ACC112 (cell line): ENCODE measurements around the gene GPC6.

Source experiments
- H2AFZ ChIP-seq: fragments of 200-600 bp; sonication (generic); one replicate; pipeline ENCODE4 v1.6.0; 2017; ENCODE audit warnings: antibody characterized with exemption, low read length; ENCODE audit not compliant: unreplicated experiment
- H3K27ac ChIP-seq: fragments of 200-600 bp; sonication (generic); 2 replicates; pipeline ENCODE4 v1.5.1; 2014; ENCODE audit warnings: low read depth, mild to moderate bottlenecking, antibody characterized with exemption, low read length, moderate library complexity
- H3K27me3 ChIP-seq: fragments of 200-600 bp; sonication (generic); 2 replicates; pipeline ENCODE4 v1.6.1; 2014; ENCODE audit warnings: mild to moderate bottlenecking, antibody characterized with exemption, low read length, moderate library complexity, mixed read lengths; ENCODE audit not compliant: insufficient read depth
- H3K36me3 ChIP-seq: fragments of 200-600 bp; sonication (generic); 2 replicates; pipeline ENCODE4 v1.6.1; 2016; ENCODE audit warnings: mild to moderate bottlenecking, antibody characterized with exemption, low read length, moderate library complexity, mixed read lengths; ENCODE audit not compliant: insufficient read depth
- H3K4me1 ChIP-seq: fragments of 200-600 bp; sonication (generic); one replicate; pipeline ENCODE4 v1.6.1; 2016; ENCODE audit warnings: low read length, mixed read lengths; ENCODE audit not compliant: insufficient read depth, unreplicated experiment, control insufficient read depth
- H3K4me3 ChIP-seq: fragments of 200-600 bp; sonication (generic); 2 replicates; pipeline ENCODE4 v1.5.1; 2014; ENCODE audit warnings: mild to moderate bottlenecking, low read depth, low read length
- H3K79me2 ChIP-seq: fragments of 200-600 bp; sonication (generic); one replicate; pipeline ENCODE4 v1.6.0; 2016; ENCODE audit warnings: low read length; ENCODE audit not compliant: control insufficient read depth, unreplicated experiment, insufficient read depth

The GPC6 gene

GRCh38 chr13:94188201-94188854, 961.7 kb downstream of the GPC6 start:
- H2AFZ ChIP-seq = no peak overlapping the region
- H3K36me3 ChIP-seq = no peaks in the 10 kb centered on the region
- no peaks in the 10 kb centered on the region for H3K79me2 ChIP-seq
- no peak overlapping the region for H3K4me3 ChIP-seq
- no peaks in the 10 kb centered on the region for H3K4me1 ChIP-seq
- H3K27ac ChIP-seq = no peak overlapping the region
- H3K27me3 ChIP-seq = no peaks in the 10 kb centered on the region

- no peak overlapping the region for H2AFZ ChIP-seq
- H3K4me3 ChIP-seq = no peak overlapping the region
- no peaks in the 10 kb centered on the region for H3K27me3 ChIP-seq
- peaks cover 15% of the 10 kb centered on the region for H3K4me1 ChIP-seq
- no peak overlapping the region for H3K27ac ChIP-seq
- H3K36me3 ChIP-seq = no peaks in the 10 kb centered on the region
- no peaks in the 10 kb centered on the region for H3K79me2 ChIP-seq
Observed at GRCh38 chr13:94192431-94192975, 965.9 kb downstream of the GPC6 start.

GRCh38 chr13:94195715-94196114, 969.1 kb downstream of the GPC6 start:
- no peaks in the 10 kb centered on the region for H3K79me2 ChIP-seq
- H3K4me1 ChIP-seq = peaks cover 15% of the 10 kb centered on the region
- no peaks in the 10 kb centered on the region for H3K36me3 ChIP-seq
- peak overlapping the region; percentile 23; the same call in 1 of the 2 replicates for H3K4me3 ChIP-seq
- peak overlapping the region; percentile 50 for H3K27ac ChIP-seq
- H2AFZ ChIP-seq = peak overlapping the region; percentile 7
- no peaks in the 10 kb centered on the region for H3K27me3 ChIP-seq

GRCh38 chr13:94196413-94196812, 969.8 kb downstream of the GPC6 start:
- Histone ChIP-seq H2AFZ (no peak overlapping the region), H3K27ac (peak overlapping the region; percentile 29; the same call in 1 of the 2 replicates), H3K36me3 (no peaks in the 10 kb centered on the region), H3K4me3 (no peak overlapping the region), H3K27me3 (no peaks in the 10 kb centered on the region), H3K4me1 (peaks cover 15% of the 10 kb centered on the region), H3K79me2 (no peaks in the 10 kb centered on the region)

- Histone ChIP-seq H3K79me2 (no peaks in the 10 kb centered on the region), H3K27ac (no peak overlapping the region), H3K4me1 (peaks cover 15% of the 10 kb centered on the region), H3K4me3 (no peak overlapping the region), H3K36me3 (no peaks in the 10 kb centered on the region), H3K27me3 (no peaks in the 10 kb centered on the region), H2AFZ (no peak overlapping the region)
Observed at GRCh38 chr13:94198681-94199080, 972.1 kb downstream of the GPC6 start.

GRCh38 chr13:94199135-94199534, 972.5 kb downstream of the GPC6 start:
- H2AFZ ChIP-seq = no peak overlapping the region
- H3K4me1 ChIP-seq = peaks cover 15% of the 10 kb centered on the region
- H3K27ac ChIP-seq = no peak overlapping the region
- no peaks in the 10 kb centered on the region for H3K27me3 ChIP-seq
- no peaks in the 10 kb centered on the region for H3K79me2 ChIP-seq
- H3K4me3 ChIP-seq = no peak overlapping the region
- no peaks in the 10 kb centered on the region for H3K36me3 ChIP-seq

- Histone ChIP-seq H3K4me1 (peaks cover 6% of the 10 kb centered on the region), H3K4me3 (no peak overlapping the region), H3K27ac (no peak overlapping the region), H3K27me3 (no peaks in the 10 kb centered on the region), H3K79me2 (no peaks in the 10 kb centered on the region), H2AFZ (no peak overlapping the region), H3K36me3 (no peaks in the 10 kb centered on the region)
Observed at GRCh38 chr13:94201022-94201421, 974.4 kb downstream of the GPC6 start.

- Histone ChIP-seq H3K27ac (no peak overlapping the region), H3K4me1 (peaks cover 2% of the 10 kb centered on the region), H3K36me3 (no peaks in the 10 kb centered on the region), H3K27me3 (no peaks in the 10 kb centered on the region), H3K79me2 (no peaks in the 10 kb centered on the region), H2AFZ (no peak overlapping the region), H3K4me3 (no peak overlapping the region)
Observed at GRCh38 chr13:94204163-94204562, 977.6 kb downstream of the GPC6 start.

- no peak overlapping the region for H3K4me3 ChIP-seq
- peaks cover 4% of the 10 kb centered on the region for H3K4me1 ChIP-seq
- no peak overlapping the region for H2AFZ ChIP-seq
- H3K79me2 ChIP-seq = no peaks in the 10 kb centered on the region
- H3K27ac ChIP-seq = no peak overlapping the region
- H3K27me3 ChIP-seq = no peaks in the 10 kb centered on the region
- no peaks in the 10 kb centered on the region for H3K36me3 ChIP-seq
Observed at GRCh38 chr13:94204946-94205345, 978.3 kb downstream of the GPC6 start.

GRCh38 chr13:94205896-94206295, 979.3 kb downstream of the GPC6 start:
- Histone ChIP-seq H3K27me3 (no peaks in the 10 kb centered on the region), H3K4me1 (peaks cover 4% of the 10 kb centered on the region), H3K36me3 (no peaks in the 10 kb centered on the region), H3K27ac (no peak overlapping the region), H3K4me3 (no peak overlapping the region), H3K79me2 (no peaks in the 10 kb centered on the region), H2AFZ (no peak overlapping the region)

- Histone ChIP-seq H3K36me3 (no peaks in the 10 kb centered on the region), H2AFZ (no peak overlapping the region), H3K4me1 (peaks cover 4% of the 10 kb centered on the region), H3K79me2 (no peaks in the 10 kb centered on the region), H3K27me3 (no peaks in the 10 kb centered on the region), H3K4me3 (no peak overlapping the region), H3K27ac (no peak overlapping the region)
Observed at GRCh38 chr13:94209117-94209516, 982.5 kb downstream of the GPC6 start.
